GM18867 (cell line): ENCODE data around the gene KANSL3.
"Not testable (repeated sequence)": the region's sequence is repeated elsewhere in the genome, so short reads cannot be mapped to it uniquely, and the experiment has no call there.

Source experiments
- ATAC-seq: cut with Tn5 transposase; IDR thresholded peaks from one replicate; pipeline ENCODE4 v1.9.1; 2021; ENCODE audit warnings: mild to moderate bottlenecking, moderate library complexity; ENCODE audit not compliant: unreplicated experiment

Gene KANSL3

DNA sequence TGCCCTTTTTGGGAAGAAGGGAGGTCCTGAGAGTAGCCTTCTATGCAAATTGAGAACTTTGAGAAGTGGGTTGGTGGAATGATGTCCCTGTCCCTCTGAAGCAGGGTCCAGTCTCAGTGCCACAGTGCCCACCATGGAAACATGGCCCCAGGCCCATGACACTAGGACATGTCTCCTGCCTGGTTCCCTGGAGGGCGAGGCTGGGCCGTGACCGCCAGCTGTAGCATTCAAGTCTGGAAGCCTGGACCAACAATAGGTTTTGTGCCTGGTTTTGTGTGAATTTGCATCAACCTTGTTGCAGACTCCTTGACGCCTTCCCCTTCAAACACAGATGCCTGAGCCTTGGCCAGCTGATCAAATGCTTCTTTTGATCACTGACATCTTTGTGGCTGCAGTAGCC is 74.1 kb downstream of the KANSL3 start:
- no peak for ATAC-seq

DNA sequence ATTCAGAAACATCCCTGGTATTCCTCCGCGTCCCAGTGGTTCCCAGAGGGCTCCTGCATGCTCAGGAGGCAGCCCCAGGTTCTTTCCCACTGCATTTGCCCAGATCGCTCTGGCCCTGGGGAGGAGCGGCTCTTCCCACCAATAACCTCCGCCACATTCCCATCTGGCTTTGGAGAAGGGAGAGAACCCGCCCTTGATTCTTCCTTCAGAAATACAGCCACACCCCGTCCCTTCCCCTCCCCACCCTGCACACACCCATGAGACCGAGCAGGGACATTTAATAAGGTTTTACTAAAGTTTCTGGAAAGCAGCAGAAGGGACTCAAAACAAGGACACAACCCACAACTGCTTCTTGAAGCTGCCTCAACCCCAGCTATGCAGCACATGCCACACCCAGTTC is 79.6 kb downstream of the KANSL3 start:
- ATAC-seq = no peak

DNA sequence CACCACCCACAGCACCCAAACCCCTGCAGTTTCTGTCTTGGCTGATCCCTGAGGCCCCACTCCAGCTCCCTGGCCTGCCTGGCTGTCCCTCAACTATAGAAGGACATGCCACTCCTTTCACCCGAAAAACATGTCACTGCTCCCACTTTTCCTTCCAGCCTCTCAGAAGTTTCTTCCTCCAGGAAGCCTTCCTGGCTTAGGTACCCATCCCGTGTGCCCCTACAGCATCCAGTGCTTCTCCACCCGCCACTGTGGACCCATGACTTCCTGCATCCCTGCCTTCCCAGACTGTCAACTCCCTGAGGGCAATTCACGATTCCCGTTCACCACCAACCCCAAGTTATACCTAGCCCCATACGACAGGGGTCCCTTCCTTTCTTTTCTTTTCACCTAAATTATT is 80.1 kb downstream of the KANSL3 start:
- no peak for ATAC-seq

- ATAC-seq = not testable (repeated sequence)
Observed at GRCh38 chr2:96557421-96557820, 80.7 kb downstream of the KANSL3 start.

DNA sequence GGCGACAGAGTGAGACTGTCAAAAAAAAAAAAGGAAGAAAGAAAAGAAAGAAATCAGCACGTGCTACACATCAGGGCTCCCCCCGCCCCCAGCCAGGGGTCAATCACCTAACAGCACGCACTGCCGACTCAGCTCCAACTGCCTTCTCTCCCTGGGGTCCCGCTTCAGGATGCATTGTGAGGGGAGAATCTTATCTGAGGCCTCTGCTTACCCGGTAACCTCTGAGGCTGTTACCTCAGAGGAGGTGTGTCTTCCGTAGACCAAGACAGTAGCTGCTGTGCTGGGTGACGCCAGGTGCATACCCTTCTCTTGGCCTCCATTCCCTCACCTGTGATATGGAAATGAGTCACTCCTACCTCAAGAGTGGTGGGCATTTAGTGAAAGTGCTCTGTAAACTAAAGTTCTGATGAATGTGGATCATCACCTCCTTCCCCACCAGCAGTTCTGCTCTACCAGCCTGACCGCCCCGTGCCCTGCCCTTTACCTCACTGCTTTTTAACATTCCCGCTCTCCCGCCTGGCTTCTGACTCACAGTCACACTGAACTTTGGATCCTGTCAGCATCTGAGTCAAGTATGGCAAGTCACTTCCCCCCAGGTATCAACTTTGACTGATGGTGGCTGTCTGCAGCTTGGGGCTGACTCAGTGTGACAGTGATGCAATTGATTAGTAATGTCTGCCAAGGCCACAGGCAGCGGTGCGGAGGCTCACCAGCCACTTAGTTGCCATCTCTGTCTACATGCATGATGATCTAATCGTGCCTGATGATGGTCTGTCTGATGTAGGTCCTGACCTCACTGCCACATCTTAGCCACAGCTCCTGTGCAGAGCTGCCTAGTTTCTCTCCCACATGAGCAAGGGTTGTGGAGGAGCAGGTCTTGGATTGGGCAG is 81.4 kb downstream of the KANSL3 start:
- no peak for ATAC-seq

- no peak for ATAC-seq
Observed at GRCh38 chr2:96555146-96555610, 82.9 kb downstream of the KANSL3 start.

- peak; percentile 53 for ATAC-seq
Observed at GRCh38 chr2:96554293-96555145, 83.6 kb downstream of the KANSL3 start.

DNA sequence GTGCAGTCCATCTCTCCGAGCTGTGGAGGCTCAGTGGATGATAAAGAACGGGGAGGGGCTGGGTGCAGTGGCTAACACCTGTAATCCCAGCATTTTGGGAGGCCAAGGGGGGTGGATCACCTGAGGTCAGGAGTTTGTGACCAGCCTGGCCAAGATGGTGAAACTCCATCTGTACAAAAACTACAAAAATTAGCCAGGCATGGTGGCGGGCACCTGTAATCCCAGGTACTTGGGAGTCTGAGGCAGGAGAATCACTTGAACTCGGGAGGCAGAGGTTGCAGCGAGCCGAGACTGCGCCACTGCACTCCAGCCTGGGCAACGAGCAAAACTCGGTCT is 84.2 kb downstream of the KANSL3 start:
- not testable (repeated sequence) for ATAC-seq

- no peak for ATAC-seq
Observed at GRCh38 chr2:96553176-96553956, 84.7 kb downstream of the KANSL3 start.

DNA sequence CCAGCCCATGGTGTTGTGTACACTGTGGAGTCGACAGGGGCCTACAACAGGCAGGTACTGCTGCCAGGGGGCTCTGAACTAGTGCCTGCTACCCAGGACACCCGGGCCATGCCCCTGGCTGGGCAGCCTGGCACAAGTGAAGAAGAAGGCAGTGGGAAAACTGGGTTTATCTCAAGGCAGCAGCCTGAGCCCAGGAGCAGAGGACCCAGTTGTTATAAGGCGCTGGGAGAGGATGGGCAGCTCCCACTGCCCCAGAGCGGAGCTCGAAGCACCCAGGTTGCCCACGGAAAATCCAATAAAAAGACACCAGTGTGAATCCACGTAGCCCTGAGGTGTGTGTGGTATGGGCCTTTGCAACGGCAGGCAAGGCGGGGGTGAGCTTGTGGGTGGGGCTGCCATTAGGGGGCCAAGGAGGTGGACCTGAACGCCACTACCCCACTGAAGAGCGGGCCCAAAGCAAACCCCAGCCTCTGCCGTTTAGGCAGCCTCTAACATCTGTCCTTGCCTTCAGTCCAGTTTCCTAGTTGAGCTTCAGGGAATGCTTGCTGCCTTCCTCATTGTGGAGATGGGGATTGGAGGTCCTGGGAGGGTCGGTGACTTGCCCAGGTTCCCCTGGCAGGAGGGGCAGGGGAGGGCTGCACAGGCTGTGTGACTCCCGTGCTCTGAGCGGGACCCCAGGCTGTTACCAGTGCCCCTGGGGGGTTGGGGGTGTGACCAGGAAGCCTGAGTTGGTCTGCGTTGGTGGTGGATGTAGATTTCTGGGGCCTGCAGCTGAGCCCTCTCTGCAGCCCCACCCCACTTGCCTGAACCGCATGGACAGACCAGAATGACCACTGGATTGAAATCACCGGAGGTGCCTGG is 85.6 kb downstream of the KANSL3 start:
- no peak for ATAC-seq

GRCh38 chr2:96551605-96552314 is 86.4 kb downstream of the KANSL3 start:
- ATAC-seq = no peak

GRCh38 chr2:96550787-96551604 is 87.1 kb downstream of the KANSL3 start:
- no peak for ATAC-seq

DNA sequence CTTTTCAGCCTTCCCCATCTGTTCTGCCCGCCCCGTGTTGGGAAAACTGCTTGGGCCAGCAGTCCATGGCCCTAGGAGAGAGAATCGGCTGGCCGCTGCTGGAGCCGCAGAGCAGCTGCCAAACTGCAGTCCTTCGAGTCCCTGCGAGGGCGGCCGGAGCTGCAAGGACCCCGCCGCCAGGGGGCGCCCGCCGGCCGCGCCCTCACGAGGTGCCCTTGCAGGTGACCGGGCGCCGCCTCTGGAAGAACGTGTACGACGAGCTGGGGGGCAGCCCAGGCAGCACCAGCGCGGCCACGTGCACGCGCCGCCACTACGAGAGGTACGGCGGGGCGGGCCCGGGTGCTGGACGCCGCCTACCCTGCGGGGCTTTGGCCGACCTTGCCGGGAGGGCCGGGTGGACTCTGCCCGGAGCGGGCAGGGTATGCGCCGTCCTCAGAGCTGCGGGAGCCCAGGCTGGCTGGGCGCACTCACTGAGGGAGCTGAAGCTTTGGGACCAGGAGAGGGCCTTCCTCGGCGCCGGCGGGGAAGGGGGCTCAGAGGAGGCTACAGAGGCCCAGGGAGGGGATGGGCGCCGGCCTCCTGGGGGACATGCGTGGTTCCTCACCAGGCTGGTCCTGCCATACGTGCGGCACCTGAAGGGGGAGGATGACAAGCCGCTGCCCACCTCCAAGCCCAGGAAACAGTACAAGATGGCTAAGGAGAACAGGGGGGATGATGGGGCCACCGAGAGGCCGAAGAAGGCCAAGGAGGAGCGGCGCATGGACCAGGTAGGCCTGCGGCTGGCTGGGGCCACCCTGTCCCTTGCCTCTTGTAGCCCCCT is 87.9 kb downstream of the KANSL3 start:
- ATAC-seq = no peak

- no peak for ATAC-seq
Observed at GRCh38 chr2:96549466-96549785, 88.7 kb downstream of the KANSL3 start.

- ATAC-seq = no peak
Observed at GRCh38 chr2:96548558-96549465, 89.3 kb downstream of the KANSL3 start.

DNA sequence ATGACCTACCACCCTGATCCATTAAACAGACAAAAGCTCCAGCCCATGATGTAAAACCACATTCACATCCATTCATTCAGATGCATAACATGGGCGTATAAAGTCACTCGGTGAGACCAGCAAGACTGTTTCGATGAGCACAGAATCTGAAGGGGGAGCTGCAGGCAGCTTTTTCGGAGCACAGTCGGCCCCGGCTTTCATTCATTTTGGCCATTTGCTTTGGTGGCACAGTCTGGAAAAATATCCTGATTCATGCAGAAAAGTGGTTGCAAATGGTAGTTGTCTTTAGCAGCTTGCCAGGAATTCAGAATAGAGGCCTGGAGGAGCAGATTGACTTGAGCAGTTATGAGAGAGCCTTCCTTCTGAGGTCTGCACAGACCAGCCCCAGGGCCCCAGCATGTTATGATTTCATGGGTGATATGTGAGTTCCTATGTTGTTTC is 90.4 kb downstream of the KANSL3 start:
- ATAC-seq = no peak

- ATAC-seq = no peak
Observed at GRCh38 chr2:96547203-96547641, 90.9 kb downstream of the KANSL3 start.
